PC-3 (cell line): ENCODE measurements around the gene SRRT. TPM values are rescaled to one million over a fixed set of nuclear protein-coding genes. Genes with fewer than 3 reads are reported as not detected.

Experiments used
- ATAC-seq: fragments of 200-7000 bp; cut with Tn5 transposase; 2 replicates; pipeline ENCODE4 v1.9.1; 2020; ENCODE audit warnings: mild to moderate bottlenecking, moderate library complexity
- BruUV-seq: library from RNA; stranded (reverse); fragments of 400-500 nt; replicated peaks from 2 replicates; lab custom pipeline; 2021; lab: Mats Ljungman, UMichigan
- CTCF ChIA-PET: fragments of 300-600 bp; sonication (Branson Sonifier 250); formaldehyde crosslinking; loops from one replicate; lab custom pipeline; 2022; ENCODE audit warnings: antibody characterized with exemption; lab: Charles Lee
- POLR2A ChIA-PET: fragments of 300-600 bp; sonication (Branson Sonifier 250); formaldehyde crosslinking; loops from one replicate; lab custom pipeline; 2022; ENCODE audit warnings: antibody characterized with exemption; ENCODE audit not compliant: unreplicated experiment; lab: Charles Lee
- DNase-seq: peaks from one replicate; pipeline ENCODE4 v3.0.0-alpha.2; 2015
- H2AFZ ChIP-seq: fragments of 300-600 bp; sonication (generic); 2 replicates; pipeline ENCODE4 v1.6.0; 2016; ENCODE audit warnings: antibody characterized with exemption, low read length
- H3F3A ChIP-seq: fragments of 300-600 bp; sonication (generic); one replicate; pipeline ENCODE4 v1.6.0; 2017; ENCODE audit warnings: antibody characterized with exemption, low read length, control low read depth, mild to moderate bottlenecking; ENCODE audit not compliant: unreplicated experiment
- H3K27ac ChIP-seq: fragments of 300-600 bp; sonication (generic); 2 replicates; pipeline ENCODE4 v1.5.1; 2016; ENCODE audit warnings: mild to moderate bottlenecking, low read length
- H3K27me3 ChIP-seq: fragments of 300-600 bp; sonication (generic); 2 replicates; pipeline ENCODE4 v1.6.1; 2016; ENCODE audit warnings: low read length, mixed read lengths
- H3K36me3 ChIP-seq: fragments of 300-600 bp; sonication (generic); 2 replicates; pipeline ENCODE4 v1.6.1; 2016; ENCODE audit warnings: low read depth, mixed run types, low read length, mixed read lengths
- H3K4me1 ChIP-seq: fragments of 300-600 bp; sonication (generic); 2 replicates; pipeline ENCODE4 v1.5.1; 2016; ENCODE audit warnings: low read length; ENCODE audit not compliant: insufficient read depth
- H3K4me2 ChIP-seq: fragments of 300-600 bp; sonication (generic); 2 replicates; pipeline ENCODE4 v1.6.0; 2016; ENCODE audit warnings: low read length
- H3K4me3 ChIP-seq: fragments of 300-600 bp; sonication (generic); 2 replicates; pipeline ENCODE4 v1.5.1; 2016; ENCODE audit warnings: mild to moderate bottlenecking, low read length, mixed read lengths
- H3K79me2 ChIP-seq: fragments of 300-600 bp; sonication (generic); 2 replicates; pipeline ENCODE4 v1.6.1; 2017; ENCODE audit warnings: low read length, mixed read lengths
- H3K9ac ChIP-seq: fragments of 300-600 bp; sonication (generic); 2 replicates; pipeline ENCODE4 v1.6.0; 2016; ENCODE audit warnings: mild to moderate bottlenecking, low read length
- H3K9me2 ChIP-seq: fragments of 300-600 bp; sonication (generic); replicated peaks from 2 replicates; pipeline ENCODE4 v1.6.1; 2016; ENCODE audit warnings: mixed run types, low read length, mixed read lengths
- H3K9me3 ChIP-seq: fragments of 300-600 bp; sonication (generic); 2 replicates; pipeline ENCODE4 v1.6.1; 2016; ENCODE audit warnings: low read length, mixed read lengths
- H4K20me1 ChIP-seq: fragments of 300-600 bp; sonication (generic); 2 replicates; pipeline ENCODE4 v1.6.1; 2016; ENCODE audit warnings: low read length, mixed read lengths
- CTCF ChIP-seq: fragments of 300-600 bp; sonication (generic); conservative IDR thresholded peaks from 2 replicates; pipeline ENCODE4 v1.5.1; 2017; ENCODE audit warnings: antibody characterized with exemption, low read depth, mild to moderate bottlenecking, low read length
- EZH2 ChIP-seq: fragments of 300-600 bp; sonication (generic); IDR thresholded peaks from one replicate; pipeline ENCODE4 v1.6.1; 2017; ENCODE audit warnings: antibody characterized with exemption, mild to moderate bottlenecking, low read length; ENCODE audit not compliant: unreplicated experiment
- EZH2phosphoT487 ChIP-seq: fragments of 300-600 bp; sonication (generic); IDR thresholded peaks from 2 replicates; pipeline ENCODE4 v1.6.1; 2018; ENCODE audit warnings: mild to moderate bottlenecking, antibody characterized with exemption, low read length, borderline replicate concordance
- intact Hi-C: fragments of 100-400 bp; cut with micrococcal nuclease; formaldehyde crosslinking; loops from 2 replicates; pipeline ENCODE4 v1.9.0; 2023
- total RNA-seq: library from RNA; depleted of rRNA; stranded (reverse); fragments of >200 nt; gene quantifications from 2 replicates; pipeline ENCODE4 v1.2.3, GENCODE V29; 2014

Gene SRRT
- total RNA-seq, 1 experiment from 2014 or later = 177 TPM

GRCh38 chr7:100836812-100837098, 38.1 kb upstream of the SRRT start:
- no peak overlapping the region for H3K9ac ChIP-seq
- H3K4me3 ChIP-seq = no peak overlapping the region
- H3K27ac ChIP-seq = no peak overlapping the region
- no peaks in the 10 kb centered on the region for H3F3A ChIP-seq
- DNase-seq (no peak), ATAC-seq (no peak)
- no peaks in the 10 kb centered on the region for H3K79me2 ChIP-seq
- no peaks in the 10 kb centered on the region for H3K9me2 ChIP-seq
- H3K9me3 ChIP-seq = no peaks in the 10 kb centered on the region
- no peak overlapping the region for H2AFZ ChIP-seq
- intact Hi-C loops = no loop called here
- no TSS peak for BruUV-seq
- CTCF ChIA-PET = no interaction called here
- TF ChIP-seq EZH2 = no peak
- TF ChIP-seq CTCF = no peak
- no peak for TF ChIP-seq EZH2phosphoT487
- no peaks in the 10 kb centered on the region for H3K4me1 ChIP-seq
- no peak overlapping the region for H3K4me2 ChIP-seq
- POLR2A ChIA-PET = interaction anchor here (0.6 kb wide), 1 partner anchor 131 kb away, joined by 6 read pairs; the partner anchor contains the start of gene POP7
- no peaks in the 10 kb centered on the region for H3K36me3 ChIP-seq
- no peaks in the 10 kb centered on the region for H3K27me3 ChIP-seq
- no peaks in the 10 kb centered on the region for H4K20me1 ChIP-seq

GRCh38 chr7:100837099-100837836, 37.6 kb upstream of the SRRT start:
- Histone ChIP-seq H3K36me3 (no peaks in the 10 kb centered on the region), H3K9me2 (no peaks in the 10 kb centered on the region), H3K4me2 (no peak overlapping the region), H3K9ac (no peak overlapping the region), H2AFZ (no peak overlapping the region), H3K27me3 (no peaks in the 10 kb centered on the region), H4K20me1 (no peaks in the 10 kb centered on the region), H3F3A (no peaks in the 10 kb centered on the region), H3K4me3 (no peak overlapping the region), H3K79me2 (no peaks in the 10 kb centered on the region), H3K27ac (no peak overlapping the region), H3K9me3 (no peaks in the 10 kb centered on the region), H3K4me1 (no peaks in the 10 kb centered on the region)
- ChIA-PET POLR2A (no interaction called here), CTCF (no interaction called here)
- BruUV-seq = no TSS peak
- ATAC-seq = no peak
- DNase-seq = no peak
- intact Hi-C loops = no loop called here
- TF ChIP-seq EZH2phosphoT487 = no peak
- no peak for TF ChIP-seq EZH2
- no peak for TF ChIP-seq CTCF

- DNase-seq (no peak), ATAC-seq (no peak)
- H3K9ac ChIP-seq = no peak overlapping the region
- no peaks in the 10 kb centered on the region for H3F3A ChIP-seq
- H3K4me2 ChIP-seq = no peak overlapping the region
- POLR2A ChIA-PET = no interaction called here
- intact Hi-C loops = no loop called here
- H4K20me1 ChIP-seq = no peaks in the 10 kb centered on the region
- H3K27ac ChIP-seq = no peak overlapping the region
- H3K4me3 ChIP-seq = no peak overlapping the region
- H2AFZ ChIP-seq = no peak overlapping the region
- no TSS peak for BruUV-seq
- H3K79me2 ChIP-seq = no peaks in the 10 kb centered on the region
- TF ChIP-seq EZH2 (no peak), CTCF (no peak), EZH2phosphoT487 (no peak)
- no peaks in the 10 kb centered on the region for H3K9me3 ChIP-seq
- no peaks in the 10 kb centered on the region for H3K27me3 ChIP-seq
- H3K9me2 ChIP-seq = no peaks in the 10 kb centered on the region
- CTCF ChIA-PET = interaction anchor here (0.6 kb wide), 1 partner anchor 114 kb away, joined by 3 read pairs; no protein-coding TSS in a partner anchor
- no peaks in the 10 kb centered on the region for H3K4me1 ChIP-seq
- no peaks in the 10 kb centered on the region for H3K36me3 ChIP-seq
Measured at GRCh38 chr7:100839361-100839760, 35.5 kb upstream of the SRRT start.
